ENCODE results near the gene BLACAT1.

BLACAT1 gene

GRCh38 chr1:205453466-205453865 lies 2.4 kb downstream of the BLACAT1 start:
- DNase-seq, result no peak

- DNase-seq, result no peak
These were observed 2.9 kb downstream of the BLACAT1 start for GRCh38 chr1:205452933-205453332.

- DNase-seq, result no peak
These were observed 3.5 kb downstream of the BLACAT1 start for GRCh38 chr1:205452364-205452763.

GRCh38 chr1:205451759-205452164 lies 4.1 kb downstream of the BLACAT1 start:
- DNase-seq, result no peak

- no peak for DNase-seq
These were observed 4.6 kb downstream of the BLACAT1 start for GRCh38 chr1:205451202-205451601.

- DNase-seq, result no peak
These were observed 5.4 kb downstream of the BLACAT1 start for GRCh38 chr1:205450448-205450847.

- no peak for DNase-seq
These were observed 5.9 kb downstream of the BLACAT1 start for GRCh38 chr1:205449750-205450443.

- no peak for DNase-seq
These were observed 6.5 kb downstream of the BLACAT1 start for GRCh38 chr1:205449254-205449749.

- no peak for DNase-seq
These were observed 7.1 kb downstream of the BLACAT1 start for GRCh38 chr1:205448540-205449253.

- no peak for DNase-seq
These were observed 8.1 kb downstream of the BLACAT1 start for GRCh38 chr1:205447457-205448341.

GRCh38 chr1:205446828-205447227 lies 9.0 kb downstream of the BLACAT1 start:
- DNase-seq, result no peak

GRCh38 chr1:205445646-205445935 lies 10.3 kb downstream of the BLACAT1 start:
- DNase-seq, result no peak

- DNase-seq, result no peak
These were observed 10.8 kb downstream of the BLACAT1 start for GRCh38 chr1:205444931-205445645.

- no peak for DNase-seq
These were observed 11.4 kb downstream of the BLACAT1 start for GRCh38 chr1:205444300-205444930.

GRCh38 chr1:205443585-205444299 lies 12.1 kb downstream of the BLACAT1 start:
- DNase-seq, result no peak

- DNase-seq, result no peak
These were observed 13.7 kb downstream of the BLACAT1 start for GRCh38 chr1:205442051-205442725.

GRCh38 chr1:205441716-205442050 lies 14.2 kb downstream of the BLACAT1 start:
- no peak for DNase-seq

GRCh38 chr1:205441318-205441633 lies 14.6 kb downstream of the BLACAT1 start:
- no peak for DNase-seq

GRCh38 chr1:205440476-205441317 lies 15.1 kb downstream of the BLACAT1 start:
- DNase-seq, result peak; percentile 61

GRCh38 chr1:205440121-205440475 lies 15.7 kb downstream of the BLACAT1 start:
- no peak for DNase-seq

All from CD4-positive, alpha-beta T cell treated with Interleukin-15 for 1 hour (primary cell).